Superior temporal gyrus (tissue), 1 donor: ENCODE results near the gene ADPRH.

Experiments
- DNase-seq: peaks from one replicate; pipeline ENCODE4 v3.0.0-alpha.2; 2016; ENCODE audit errors: extremely low spot score

ADPRH gene

GRCh38 chr3:119597548-119598288 is 18.4 kb downstream of the ADPRH start, which contains the start of gene PLA1A:
TSS of gene PLA1A (plus strand) at chr3:119597885. CDS start at chr3:119597914, 29 bp downstream.
- DNase-seq = no peak

GRCh38 chr3:119598410-119599098 is 19.3 kb downstream of the ADPRH start:
- no peak for DNase-seq

- no peak for DNase-seq
Observed at GRCh38 chr3:119599558-119600174, 20.4 kb downstream of the ADPRH start.

DNA sequence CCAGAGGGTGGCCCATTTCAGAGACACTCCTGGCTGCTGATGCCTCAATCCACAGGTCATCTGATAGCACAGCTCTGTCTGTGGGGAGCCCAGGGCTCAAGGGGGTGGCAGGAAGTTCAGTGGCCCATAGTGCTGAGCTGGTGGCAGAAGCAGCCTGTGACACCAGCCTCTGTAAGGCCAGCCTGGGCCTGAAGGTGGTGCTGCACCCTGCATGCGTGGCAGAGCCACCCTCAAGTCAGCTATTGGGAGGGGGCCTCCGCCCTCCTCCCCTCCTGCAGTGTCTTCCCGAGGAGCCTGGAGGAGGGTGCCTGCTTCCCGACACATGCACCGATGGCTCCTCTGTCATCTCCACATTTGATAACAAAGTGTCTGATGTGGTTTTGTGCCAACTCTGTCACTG is 21.4 kb downstream of the ADPRH start:
- no peak for DNase-seq

GRCh38 chr3:119601154-119601553 is 21.9 kb downstream of the ADPRH start:
- DNase-seq = no peak

DNA sequence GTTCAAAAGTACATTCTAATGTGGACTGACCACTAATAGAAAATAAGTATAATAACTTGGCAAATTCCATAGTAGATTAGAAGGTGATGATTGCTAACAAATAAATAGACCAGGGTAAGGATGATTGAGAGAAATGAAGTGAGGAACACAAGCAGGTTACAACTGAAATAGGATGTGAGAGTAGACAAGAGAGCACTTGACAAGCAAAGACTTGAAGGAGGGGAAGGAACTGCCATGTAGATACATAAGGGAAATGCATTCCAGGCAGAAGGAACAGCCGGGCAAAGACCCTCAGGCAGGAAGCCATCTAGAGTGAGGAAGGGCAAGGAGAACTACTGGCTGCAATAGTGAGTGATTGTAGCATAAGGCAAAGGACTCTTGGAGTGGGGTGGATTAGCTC is 23.4 kb downstream of the ADPRH start:
- no peak for DNase-seq

DNA sequence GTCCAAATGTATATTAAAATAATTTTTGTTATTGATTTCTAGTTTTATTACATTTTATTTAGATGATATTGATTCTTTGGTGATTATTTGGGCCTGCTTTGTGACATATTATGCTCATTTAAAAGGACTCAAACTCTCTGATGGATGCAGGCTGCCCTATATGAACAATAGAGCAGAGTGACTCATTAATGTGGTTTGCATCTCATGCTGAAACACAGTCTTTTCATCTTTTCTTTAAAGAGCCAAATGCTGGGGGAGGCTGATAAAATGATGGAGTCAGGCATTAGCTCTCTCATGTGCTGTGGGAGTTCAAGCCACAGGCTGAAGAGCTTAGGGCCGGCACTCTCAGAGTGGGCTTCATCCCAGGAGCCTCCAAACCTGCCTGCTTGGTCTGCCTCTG is 25.6 kb downstream of the ADPRH start:
- no peak for DNase-seq

DNA sequence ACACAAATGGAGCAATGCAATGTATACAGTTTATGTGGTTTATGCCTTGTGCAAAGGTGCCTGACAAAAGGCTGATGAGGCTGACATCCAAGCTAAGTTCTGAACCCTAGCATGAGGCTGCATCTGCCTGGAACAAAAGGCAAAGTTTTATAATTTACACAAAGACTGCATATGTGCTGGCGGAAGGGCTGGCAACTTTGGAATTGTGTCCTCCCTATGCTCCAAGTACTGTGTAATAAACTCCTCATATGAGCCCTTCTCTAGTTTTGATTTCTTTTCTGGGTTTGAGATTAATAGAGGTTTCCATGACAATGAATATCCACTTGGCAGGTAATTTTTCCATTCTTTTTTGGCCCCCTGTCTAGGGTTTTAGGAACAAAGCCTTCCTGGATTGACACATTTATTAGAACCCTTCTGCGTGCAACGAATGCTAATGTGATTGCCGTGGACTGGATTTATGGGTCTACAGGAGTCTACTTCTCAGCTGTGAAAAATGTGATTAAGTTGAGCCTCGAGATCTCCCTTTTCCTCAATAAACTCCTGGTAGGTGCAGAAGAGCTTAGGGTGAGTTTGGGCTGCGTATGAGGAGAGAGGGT is 29.2 kb downstream of the ADPRH start:
- no peak for DNase-seq

DNA sequence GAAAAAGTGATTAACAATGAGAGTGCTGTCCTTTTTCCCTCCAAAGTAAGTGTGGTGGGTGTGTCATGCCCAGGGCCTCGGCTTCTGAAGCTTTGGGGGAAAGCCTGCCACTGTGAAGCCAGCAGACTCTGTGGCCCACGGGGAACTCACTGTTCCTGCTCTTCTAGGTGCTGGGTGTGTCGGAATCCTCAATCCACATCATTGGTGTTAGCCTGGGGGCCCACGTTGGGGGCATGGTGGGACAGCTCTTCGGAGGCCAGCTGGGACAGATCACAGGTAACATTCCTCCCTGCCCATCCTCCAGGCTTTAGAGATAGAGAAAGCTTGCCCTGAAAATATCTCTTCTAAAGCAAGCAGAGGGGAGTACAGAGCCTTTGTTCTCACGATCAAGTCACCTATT is 30.0 kb downstream of the ADPRH start:
- no peak for DNase-seq

GRCh38 chr3:119611664-119612063 is 32.4 kb downstream of the ADPRH start:
- DNase-seq = no peak

GRCh38 chr3:119613201-119613600 is 33.9 kb downstream of the ADPRH start:
- DNase-seq = no peak

DNA sequence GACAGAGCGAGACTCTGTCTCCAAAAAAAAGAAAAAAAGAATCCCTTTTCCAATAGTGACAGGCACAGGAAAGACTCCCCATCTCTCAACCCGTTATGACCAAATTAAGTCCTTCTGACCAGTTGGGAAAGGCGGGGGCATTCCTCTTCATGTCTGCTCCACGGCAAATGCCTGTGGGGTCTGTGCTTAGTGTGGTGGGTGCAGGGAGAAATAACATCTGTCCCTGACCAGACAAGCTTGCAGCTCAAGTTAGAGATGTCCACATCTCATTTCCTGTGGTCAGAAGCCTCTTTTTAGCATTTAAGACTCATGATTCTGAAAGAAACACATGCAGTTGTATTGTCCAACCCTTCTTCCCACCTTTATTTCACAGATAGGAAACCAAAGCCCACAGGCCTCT is 34.6 kb downstream of the ADPRH start:
- DNase-seq = no peak

- no peak for DNase-seq
Observed at GRCh38 chr3:119616056-119616455, 36.8 kb downstream of the ADPRH start.

GRCh38 chr3:119619094-119619493 is 39.8 kb downstream of the ADPRH start:
- DNase-seq = no peak

GRCh38 chr3:119620899-119621298 is 41.6 kb downstream of the ADPRH start:
- no peak for DNase-seq

DNA sequence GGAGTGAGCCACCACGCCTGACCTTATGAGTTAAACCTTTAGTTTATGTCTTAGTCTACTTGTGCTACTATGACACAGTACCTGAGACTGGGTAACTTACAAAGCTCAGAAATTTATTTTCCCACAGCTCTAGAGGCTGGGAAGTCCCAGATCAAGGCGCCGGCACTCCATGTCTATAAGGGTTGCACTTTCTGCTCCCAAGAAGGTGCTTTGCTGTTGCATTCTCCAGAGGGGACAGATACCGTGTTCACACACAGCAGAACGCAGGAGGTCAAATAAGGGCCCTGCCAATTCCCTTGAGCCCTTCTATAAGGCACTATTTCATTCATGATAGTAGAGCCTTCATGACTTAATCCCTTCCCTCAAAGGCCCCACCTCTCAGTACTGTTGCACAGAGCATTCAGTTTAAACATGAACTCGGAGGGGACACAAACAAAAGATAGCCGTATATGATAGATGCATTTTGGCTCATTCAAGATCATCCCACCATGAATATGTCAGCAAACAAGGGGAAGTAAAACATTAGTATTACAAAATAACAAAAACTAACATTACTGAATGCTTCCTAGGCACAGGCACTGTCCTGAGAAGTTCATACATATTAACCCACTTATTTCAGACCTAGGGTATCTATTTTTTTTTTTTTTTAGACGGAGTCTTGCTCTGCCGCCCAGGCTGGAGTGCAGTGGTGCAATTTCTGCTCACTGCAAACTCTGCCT is 44.9 kb downstream of the ADPRH start:
- DNase-seq = no peak

DNA sequence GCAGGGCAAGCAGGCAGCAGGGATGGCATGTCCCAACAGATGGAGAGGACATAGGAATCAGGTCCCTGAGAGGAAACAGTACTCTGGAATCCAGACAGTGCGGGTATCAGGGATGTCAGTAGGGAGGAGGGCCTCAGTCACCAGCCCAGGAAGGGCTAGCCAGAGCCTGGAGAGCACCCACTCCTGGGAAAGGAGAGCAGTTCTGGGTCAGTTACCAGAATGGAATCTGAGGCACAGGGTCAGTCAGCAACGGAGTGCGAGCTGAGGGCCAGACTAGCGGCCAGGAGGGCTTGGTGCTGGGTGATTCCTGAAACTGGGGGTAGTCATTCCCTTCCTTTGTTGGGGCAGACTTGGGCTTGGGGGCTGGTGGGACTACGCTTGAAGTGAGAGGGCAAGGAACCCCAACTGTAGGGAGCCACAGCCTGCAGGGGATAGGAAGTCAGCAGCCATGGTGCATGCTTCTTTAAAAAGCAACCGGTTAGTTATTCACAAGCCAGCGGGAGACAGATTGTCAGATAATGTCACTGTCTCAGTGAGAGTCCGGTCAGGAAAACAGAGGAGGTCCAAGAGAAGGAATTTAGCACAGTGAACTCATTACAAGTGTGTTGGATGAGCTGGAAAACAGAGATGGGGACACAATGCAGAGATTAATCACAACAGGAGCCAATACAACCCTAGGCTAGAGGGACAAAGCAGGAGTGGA is 46.3 kb downstream of the ADPRH start:
- DNase-seq = no peak

DNA sequence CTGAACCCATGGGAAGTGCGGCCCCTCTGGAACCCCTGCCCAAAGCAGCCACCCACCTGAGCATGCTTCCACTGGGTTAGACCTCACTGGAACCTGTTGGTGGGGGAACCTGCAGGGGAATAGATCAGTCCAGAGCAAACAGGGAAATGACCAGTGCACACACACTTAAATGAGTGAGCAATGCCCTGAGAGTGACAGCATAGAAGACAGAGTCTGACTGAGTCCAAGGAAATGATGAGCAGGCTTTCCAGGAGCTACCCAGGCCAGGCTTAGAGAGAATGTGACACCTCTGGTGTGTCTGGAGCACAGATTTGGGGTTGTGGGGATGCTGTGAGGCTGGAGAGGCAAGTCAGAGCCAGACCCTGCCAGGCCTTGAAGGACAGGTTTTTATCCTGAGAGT is 46.9 kb downstream of the ADPRH start:
- no peak for DNase-seq

DNA sequence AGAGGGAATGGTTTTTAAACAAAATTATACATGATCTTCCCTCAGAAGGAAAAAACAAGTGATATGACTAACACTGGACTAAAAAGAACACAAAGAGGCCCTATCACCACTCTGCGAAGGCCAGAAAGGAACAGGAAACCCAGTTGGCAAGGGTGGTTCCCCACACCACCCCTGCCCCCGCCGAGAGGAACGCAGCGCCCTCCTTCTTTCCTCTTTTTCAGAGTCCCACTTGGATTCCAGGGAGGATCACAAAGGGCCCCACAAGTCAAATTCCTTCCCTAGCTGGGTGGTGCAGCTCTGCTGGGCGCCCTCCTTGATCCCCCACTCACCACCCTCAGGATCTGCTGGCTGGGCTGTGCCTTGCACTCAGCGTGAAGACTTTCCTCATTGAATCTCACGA is 48.2 kb downstream of the ADPRH start:
- no peak for DNase-seq

GRCh38 chr3:119628390-119628789 is 49.1 kb downstream of the ADPRH start:
- DNase-seq = no peak

DNA sequence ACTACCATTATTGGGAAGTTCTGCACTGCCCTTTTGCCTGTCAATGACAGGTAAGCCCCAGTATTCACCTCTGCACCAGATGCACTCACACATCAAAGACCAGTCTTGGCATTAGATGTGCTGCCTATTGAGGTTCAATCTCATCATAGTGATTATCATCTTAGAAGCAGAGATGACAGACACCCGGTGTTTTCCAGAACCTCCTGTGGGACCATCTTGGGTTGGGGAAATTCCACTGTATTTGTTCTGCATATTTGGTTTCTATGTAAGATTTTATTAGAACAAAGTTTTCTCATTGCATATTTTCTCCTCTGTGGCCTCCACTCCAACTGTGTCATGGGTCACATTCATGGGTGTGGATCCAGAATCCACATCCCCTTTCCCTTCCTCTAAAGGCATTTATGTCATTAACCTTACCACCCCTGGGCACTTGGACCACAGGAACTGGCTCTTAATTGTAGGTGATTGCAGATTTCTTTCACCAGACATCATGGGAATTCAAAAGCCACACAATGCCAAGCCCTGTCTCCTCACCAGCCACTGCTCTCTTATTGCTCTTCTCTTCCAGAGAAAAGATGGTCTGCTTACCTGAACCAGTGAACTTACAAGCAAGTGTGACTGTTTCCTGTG is 49.6 kb downstream of the ADPRH start:
- no peak for DNase-seq
